Measurements from ENCODE around the gene UBE2O. TPM values are rescaled to one million over a fixed set of nuclear protein-coding genes. Genes with fewer than 3 reads are reported as not detected.

UBE2O gene
- total and polyA plus RNA-seq, 4 donors = 3.3 to 71.5 (median 9.2) TPM

- TF ChIP-seq JUND (IDR thresholded peaks at IDR 0.05) = no peak
- TF ChIP-seq, protein P1, sequence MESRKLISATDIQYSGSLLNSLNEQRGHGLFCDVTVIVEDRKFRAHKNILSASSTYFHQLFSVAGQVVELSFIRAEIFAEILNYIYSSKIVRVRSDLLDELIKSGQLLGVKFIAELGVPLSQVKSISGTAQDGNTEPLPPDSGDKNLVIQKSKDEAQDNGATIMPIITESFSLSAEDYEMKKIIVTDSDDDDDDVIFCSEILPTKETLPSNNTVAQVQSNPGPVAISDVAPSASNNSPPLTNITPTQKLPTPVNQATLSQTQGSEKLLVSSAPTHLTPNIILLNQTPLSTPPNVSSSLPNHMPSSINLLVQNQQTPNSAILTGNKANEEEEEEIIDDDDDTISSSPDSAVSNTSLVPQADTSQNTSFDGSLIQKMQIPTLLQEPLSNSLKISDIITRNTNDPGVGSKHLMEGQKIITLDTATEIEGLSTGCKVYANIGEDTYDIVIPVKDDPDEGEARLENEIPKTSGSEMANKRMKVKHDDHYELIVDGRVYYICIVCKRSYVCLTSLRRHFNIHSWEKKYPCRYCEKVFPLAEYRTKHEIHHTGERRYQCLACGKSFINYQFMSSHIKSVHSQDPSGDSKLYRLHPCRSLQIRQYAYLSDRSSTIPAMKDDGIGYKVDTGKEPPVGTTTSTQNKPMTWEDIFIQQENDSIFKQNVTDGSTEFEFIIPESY (IDR thresholded peaks at IDR 0.05) = no peak
- TF ChIP-seq GABPA (IDR thresholded peaks at IDR 0.05 in 1 of 2, conservative IDR thresholded peaks at IDR 0.05 in 1 of 2) = no peak
- TF ChIP-seq YY1 (IDR thresholded peaks at IDR 0.05) = no peak
- TF ChIP-seq FOXA1 (IDR thresholded peaks at IDR 0.05) = no peak
- no peak for TF ChIP-seq SP1 (IDR thresholded peaks at IDR 0.05)
- TF ChIP-seq, protein P2, sequence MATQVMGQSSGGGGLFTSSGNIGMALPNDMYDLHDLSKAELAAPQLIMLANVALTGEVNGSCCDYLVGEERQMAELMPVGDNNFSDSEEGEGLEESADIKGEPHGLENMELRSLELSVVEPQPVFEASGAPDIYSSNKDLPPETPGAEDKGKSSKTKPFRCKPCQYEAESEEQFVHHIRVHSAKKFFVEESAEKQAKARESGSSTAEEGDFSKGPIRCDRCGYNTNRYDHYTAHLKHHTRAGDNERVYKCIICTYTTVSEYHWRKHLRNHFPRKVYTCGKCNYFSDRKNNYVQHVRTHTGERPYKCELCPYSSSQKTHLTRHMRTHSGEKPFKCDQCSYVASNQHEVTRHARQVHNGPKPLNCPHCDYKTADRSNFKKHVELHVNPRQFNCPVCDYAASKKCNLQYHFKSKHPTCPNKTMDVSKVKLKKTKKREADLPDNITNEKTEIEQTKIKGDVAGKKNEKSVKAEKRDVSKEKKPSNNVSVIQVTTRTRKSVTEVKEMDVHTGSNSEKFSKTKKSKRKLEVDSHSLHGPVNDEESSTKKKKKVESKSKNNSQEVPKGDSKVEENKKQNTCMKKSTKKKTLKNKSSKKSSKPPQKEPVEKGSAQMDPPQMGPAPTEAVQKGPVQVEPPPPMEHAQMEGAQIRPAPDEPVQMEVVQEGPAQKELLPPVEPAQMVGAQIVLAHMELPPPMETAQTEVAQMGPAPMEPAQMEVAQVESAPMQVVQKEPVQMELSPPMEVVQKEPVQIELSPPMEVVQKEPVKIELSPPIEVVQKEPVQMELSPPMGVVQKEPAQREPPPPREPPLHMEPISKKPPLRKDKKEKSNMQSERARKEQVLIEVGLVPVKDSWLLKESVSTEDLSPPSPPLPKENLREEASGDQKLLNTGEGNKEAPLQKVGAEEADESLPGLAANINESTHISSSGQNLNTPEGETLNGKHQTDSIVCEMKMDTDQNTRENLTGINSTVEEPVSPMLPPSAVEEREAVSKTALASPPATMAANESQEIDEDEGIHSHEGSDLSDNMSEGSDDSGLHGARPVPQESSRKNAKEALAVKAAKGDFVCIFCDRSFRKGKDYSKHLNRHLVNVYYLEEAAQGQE (IDR thresholded peaks at IDR 0.05) = no peak
- no peak for TF ChIP-seq HNF4G (IDR thresholded peaks at IDR 0.05)
- no peak for TF ChIP-seq NR2F2 (IDR thresholded peaks at IDR 0.05)
- no peak for TF ChIP-seq HNF4A (conservative IDR thresholded peaks at IDR 0.05)
- no peak for TF ChIP-seq CTCF (IDR thresholded peaks at IDR 0.05; ENCODE audit: low read depth, low read length, missing input control)
- TF ChIP-seq TAF1 (conservative IDR thresholded peaks at IDR 0.05) = no peak
- TF ChIP-seq FOXA2 (IDR thresholded peaks at IDR 0.05) = no peak
- Histone ChIP-seq H3K9ac (ENCODE audit: low read depth in 1 of 2, low read length in 2 of 2) (no peak overlapping the region), H3K36me3 (ENCODE audit: control insufficient read depth in 4 of 4, insufficient read depth in 3 of 4, low read depth in 1 of 4, low read length in 3 of 4) (peaks cover 0 to 8% (median 3%) of the 10 kb centered on the region in 4 donors), H3K27me3 (ENCODE audit: control insufficient read depth in 4 of 4, insufficient read depth in 4 of 4, low read length in 3 of 4) (no peaks in the 10 kb centered on the region), H3K9me3 (ENCODE audit: control insufficient read depth in 4 of 4, low read length in 3 of 4) (no peaks in the 10 kb centered on the region), H3K4me1 (ENCODE audit: control insufficient read depth in 4 of 4, insufficient read depth in 4 of 4, low read length in 3 of 4) (no peaks in the 10 kb centered on the region), H3K27ac (ENCODE audit: low read depth in 1 of 2, low read length in 2 of 2) (no peak overlapping the region), H3K4me3 (ENCODE audit: low read depth in 1 of 3, low read length in 3 of 3) (no peak overlapping the region)
- DNase-seq (ENCODE audit: low spot score) = no peak
- 92% methylated on average over 14 of the region's 14 CpGs for WGBS
Observed at GRCh38 chr17:76479515-76480060, 26.6 kb upstream of the UBE2O start.

GRCh38 chr17:76478730-76479514 is 26.0 kb upstream of the UBE2O start:
- Histone ChIP-seq H3K4me1 (ENCODE audit: control insufficient read depth in 4 of 4, insufficient read depth in 4 of 4, low read length in 3 of 4) (no peaks in the 10 kb centered on the region), H3K27ac (ENCODE audit: low read depth in 1 of 2, low read length in 2 of 2) (no peak overlapping the region), H3K27me3 (ENCODE audit: control insufficient read depth in 4 of 4, insufficient read depth in 4 of 4, low read length in 3 of 4) (no peaks in the 10 kb centered on the region), H3K9me3 (ENCODE audit: control insufficient read depth in 4 of 4, low read length in 3 of 4) (no peaks in the 10 kb centered on the region), H3K4me3 (ENCODE audit: low read depth in 1 of 3, low read length in 3 of 3) (no peak overlapping the region), H3K9ac (ENCODE audit: low read depth in 1 of 2, low read length in 2 of 2) (no peak overlapping the region), H3K36me3 (ENCODE audit: control insufficient read depth in 4 of 4, insufficient read depth in 3 of 4, low read depth in 1 of 4, low read length in 3 of 4) (peaks cover 0 to 15% (median 3%) of the 10 kb centered on the region in 4 donors)
- no peak for DNase-seq (ENCODE audit: low spot score)
- WGBS = 95% methylated on average over 37 of the region's 37 CpGs
- no peak for TF ChIP-seq CTCF (IDR thresholded peaks at IDR 0.05; ENCODE audit: low read depth, low read length, missing input control)
- TF ChIP-seq MAX (IDR thresholded peaks at IDR 0.05) = no peak
- no peak for TF ChIP-seq JUND (IDR thresholded peaks at IDR 0.05)
- TF ChIP-seq RAD21 (IDR thresholded peaks at IDR 0.05) = no peak
- no peak for TF ChIP-seq HNF4A (conservative IDR thresholded peaks at IDR 0.05)
- no peak for TF ChIP-seq GABPA (IDR thresholded peaks at IDR 0.05 in 1 of 2, conservative IDR thresholded peaks at IDR 0.05 in 1 of 2)
- TF ChIP-seq NR2F2 (IDR thresholded peaks at IDR 0.05) = no peak
- TF ChIP-seq, protein P3, sequence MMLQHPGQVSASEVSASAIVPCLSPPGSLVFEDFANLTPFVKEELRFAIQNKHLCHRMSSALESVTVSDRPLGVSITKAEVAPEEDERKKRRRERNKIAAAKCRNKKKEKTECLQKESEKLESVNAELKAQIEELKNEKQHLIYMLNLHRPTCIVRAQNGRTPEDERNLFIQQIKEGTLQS (IDR thresholded peaks at IDR 0.05) = no peak
- TF ChIP-seq HNF4G (IDR thresholded peaks at IDR 0.05) = no peak
- TF ChIP-seq EGR1 (IDR thresholded peaks at IDR 0.05; ENCODE audit: low read depth in 2 of 2) = no peak

All from liver (tissue), 9 donors.